Measurements from ENCODE around the gene KCNQ1OT1.

The KCNQ1OT1 gene

DNA sequence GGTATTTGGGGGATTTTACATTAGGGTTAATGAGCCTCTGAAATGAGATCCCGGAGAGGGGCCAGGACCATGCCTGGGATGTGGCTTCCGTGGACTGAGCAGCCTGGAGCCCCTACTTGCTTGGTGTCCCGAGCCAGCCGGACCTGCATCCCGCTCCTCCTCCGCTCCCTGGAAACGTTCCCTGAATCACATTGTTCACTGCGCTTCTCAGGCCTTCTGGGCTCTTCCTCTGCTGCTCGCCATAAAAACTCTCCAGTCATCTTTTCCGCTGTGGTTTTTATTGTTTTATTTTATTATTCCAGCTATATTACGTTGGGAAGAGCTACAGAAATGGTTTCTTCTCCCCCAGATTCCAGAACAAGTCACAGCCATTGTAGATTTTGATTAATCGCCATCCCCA lies 13.3 kb upstream of the KCNQ1OT1 start:
- no peak overlapping the region for H3K4me3 ChIP-seq
- TF ChIP-seq, protein P1, sequence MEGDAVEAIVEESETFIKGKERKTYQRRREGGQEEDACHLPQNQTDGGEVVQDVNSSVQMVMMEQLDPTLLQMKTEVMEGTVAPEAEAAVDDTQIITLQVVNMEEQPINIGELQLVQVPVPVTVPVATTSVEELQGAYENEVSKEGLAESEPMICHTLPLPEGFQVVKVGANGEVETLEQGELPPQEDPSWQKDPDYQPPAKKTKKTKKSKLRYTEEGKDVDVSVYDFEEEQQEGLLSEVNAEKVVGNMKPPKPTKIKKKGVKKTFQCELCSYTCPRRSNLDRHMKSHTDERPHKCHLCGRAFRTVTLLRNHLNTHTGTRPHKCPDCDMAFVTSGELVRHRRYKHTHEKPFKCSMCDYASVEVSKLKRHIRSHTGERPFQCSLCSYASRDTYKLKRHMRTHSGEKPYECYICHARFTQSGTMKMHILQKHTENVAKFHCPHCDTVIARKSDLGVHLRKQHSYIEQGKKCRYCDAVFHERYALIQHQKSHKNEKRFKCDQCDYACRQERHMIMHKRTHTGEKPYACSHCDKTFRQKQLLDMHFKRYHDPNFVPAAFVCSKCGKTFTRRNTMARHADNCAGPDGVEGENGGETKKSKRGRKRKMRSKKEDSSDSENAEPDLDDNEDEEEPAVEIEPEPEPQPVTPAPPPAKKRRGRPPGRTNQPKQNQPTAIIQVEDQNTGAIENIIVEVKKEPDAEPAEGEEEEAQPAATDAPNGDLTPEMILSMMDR (IDR thresholded peaks at IDR 0.05): no peak
- no peak overlapping the region for H3K27ac ChIP-seq
- DNase-seq (ENCODE audit: low spot score): no peak

DNA sequence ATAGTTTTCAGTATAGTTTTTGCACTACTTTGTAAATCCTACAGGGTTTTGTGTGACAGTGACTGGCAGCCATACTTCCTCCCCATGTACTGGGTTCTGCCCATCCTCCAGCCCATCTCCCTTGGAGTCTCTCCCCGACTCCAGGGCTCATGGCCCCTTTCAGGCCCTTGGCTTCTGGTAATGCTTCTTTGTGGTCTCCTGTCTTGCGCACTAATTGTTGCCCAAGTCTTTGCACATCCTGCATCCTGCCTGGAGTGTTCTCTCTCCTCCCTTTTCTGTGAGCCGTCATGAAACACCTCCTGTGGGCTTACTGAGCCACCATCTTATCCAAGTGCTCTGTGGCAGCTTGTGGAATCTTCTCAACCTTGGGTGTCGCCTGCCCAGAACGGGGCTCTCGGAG lies 11.4 kb upstream of the KCNQ1OT1 start:
- no peak for DNase-seq (ENCODE audit: low spot score)
- Histone ChIP-seq H3K27ac (no peak overlapping the region), H3K4me3 (no peak overlapping the region)
- TF ChIP-seq, protein P1 (IDR thresholded peaks at IDR 0.05): no peak

DNA sequence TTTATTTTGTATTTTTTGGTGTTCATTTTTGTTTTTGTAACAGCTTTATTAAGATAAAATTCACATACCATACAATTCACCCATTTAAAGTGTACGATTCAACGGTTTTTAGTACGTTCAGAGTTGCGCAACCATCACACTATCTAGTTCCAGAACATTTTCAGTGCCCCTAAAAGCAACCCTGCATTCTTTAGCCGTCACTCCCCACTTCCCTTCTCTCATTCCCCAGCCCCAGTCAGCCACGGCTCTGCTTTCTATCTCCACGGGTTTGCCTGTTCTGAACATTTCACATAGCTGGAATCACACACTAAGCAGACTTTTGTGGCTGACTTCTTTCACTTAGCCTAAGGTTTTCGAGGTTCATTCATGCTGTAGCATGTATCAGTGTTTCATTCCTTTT lies 9.6 kb upstream of the KCNQ1OT1 start:
- DNase-seq (ENCODE audit: low spot score): no peak
- Histone ChIP-seq H3K27ac (peak overlapping the region in 1 of 2 donors; percentile 14), H3K4me3 (peak overlapping the region; percentile 60)
- TF ChIP-seq, protein P1 (IDR thresholded peaks at IDR 0.05): no peak

DNA sequence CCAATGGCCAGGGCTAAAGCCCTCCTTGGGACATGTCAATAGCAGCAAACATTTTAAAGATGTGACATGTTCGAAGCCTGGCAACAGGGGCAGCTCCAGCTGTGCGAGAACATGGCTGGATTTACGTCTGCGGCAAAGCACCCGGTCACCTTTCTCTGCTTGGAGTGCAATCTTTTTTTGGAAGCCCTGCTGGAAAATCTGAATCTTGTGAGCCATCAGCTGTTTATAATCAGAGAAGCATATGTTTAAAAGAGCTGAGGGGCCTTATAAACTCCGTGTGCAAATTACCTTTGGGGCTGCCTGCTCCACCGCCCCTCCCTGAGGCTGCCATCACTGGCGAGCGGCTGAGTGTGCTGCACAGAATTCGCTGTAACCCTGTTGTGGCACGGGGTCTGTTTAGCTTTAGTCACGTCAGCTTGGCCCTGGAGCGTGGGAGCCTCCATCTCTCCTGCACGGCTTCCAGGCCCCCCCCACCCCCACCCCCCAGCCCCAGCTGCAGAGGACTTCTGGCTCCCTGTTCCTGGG lies 9.0 kb upstream of the KCNQ1OT1 start:
- H3K4me3 ChIP-seq: peak overlapping the region; percentile 60
- H3K27ac ChIP-seq: peak overlapping the region; percentile 55 to 58
- TF ChIP-seq, protein P1 (IDR thresholded peaks at IDR 0.05): no peak
- DNase-seq (ENCODE audit: low spot score): no peak

DNA sequence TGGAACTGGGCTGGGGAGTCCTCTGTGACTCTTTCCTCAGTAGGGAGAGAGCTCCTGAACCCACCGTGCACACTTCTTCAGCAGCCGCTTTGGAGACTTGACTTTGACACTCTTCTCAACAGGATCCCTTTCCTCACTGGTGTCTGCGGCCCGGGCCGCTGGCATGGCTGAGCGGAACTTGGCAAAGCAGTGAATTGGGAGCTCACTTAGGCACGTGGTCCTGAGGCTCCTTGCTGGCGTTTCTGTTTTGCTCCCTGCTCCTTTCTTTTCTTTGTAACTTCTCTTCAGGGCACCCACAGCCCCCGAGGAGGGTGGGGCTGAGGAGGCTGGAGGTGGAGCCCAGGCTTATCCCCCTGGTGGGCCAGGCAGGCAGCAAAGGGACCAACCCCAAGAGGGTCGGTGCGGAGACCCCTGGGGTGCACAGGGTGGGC lies 8.4 kb upstream of the KCNQ1OT1 start:
- TF ChIP-seq, protein P1 (IDR thresholded peaks at IDR 0.05): no peak
- Histone ChIP-seq H3K4me3 (peak overlapping the region; percentile 60), H3K27ac (peak overlapping the region; percentile 55 to 58)
- no peak for DNase-seq (ENCODE audit: low spot score)

DNA sequence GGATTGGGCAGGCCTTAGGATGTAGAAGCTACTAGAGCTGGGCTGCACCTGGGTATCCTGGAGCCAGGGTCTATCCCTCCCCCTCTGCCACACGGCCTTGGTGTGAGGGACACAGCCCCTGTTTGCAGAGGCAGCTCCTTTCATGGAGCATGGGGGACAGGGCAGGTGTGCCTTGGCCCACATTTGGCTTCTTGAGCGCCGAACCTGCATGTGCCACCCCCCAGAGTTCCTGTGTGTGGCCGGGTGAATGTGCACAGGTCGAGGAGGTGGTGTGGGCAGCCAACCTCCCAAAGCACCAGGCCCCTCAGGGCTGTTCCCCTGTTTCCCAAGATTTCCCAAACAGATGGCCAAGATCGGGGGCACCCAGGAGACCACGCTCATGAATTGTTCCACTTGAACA lies 7.9 kb upstream of the KCNQ1OT1 start:
- TF ChIP-seq, protein P1 (IDR thresholded peaks at IDR 0.05): no peak
- no peak overlapping the region for H3K4me3 ChIP-seq
- DNase-seq (ENCODE audit: low spot score): no peak
- H3K27ac ChIP-seq: no peak overlapping the region

DNA sequence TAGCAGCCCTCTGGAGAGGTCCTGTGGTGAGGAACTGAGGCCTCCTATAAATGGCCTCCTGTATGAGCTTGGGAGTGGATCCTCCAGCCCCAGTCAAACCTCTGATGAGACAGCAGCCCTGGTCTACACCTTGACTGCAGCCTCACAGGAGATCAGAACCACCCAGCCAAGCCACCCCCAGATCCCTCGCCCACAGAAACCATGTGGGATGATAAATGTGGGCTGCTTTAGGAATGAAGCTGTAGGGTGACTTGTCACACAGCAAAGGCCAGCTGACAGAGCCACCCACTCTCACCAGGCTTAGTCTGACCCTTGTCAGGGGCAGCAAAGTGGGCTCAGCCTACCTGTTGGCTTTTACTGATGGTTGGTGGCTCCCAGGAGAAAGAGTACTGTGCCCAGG lies 6.5 kb upstream of the KCNQ1OT1 start:
- DNase-seq (ENCODE audit: low spot score): no peak
- TF ChIP-seq, protein P1 (IDR thresholded peaks at IDR 0.05): no peak
- no peak overlapping the region for H3K27ac ChIP-seq
- H3K4me3 ChIP-seq: no peak overlapping the region

Measured in coronary artery (tissue), 2 donors.